Measurements from ENCODE around the gene CDH13.

Gene CDH13

DNA sequence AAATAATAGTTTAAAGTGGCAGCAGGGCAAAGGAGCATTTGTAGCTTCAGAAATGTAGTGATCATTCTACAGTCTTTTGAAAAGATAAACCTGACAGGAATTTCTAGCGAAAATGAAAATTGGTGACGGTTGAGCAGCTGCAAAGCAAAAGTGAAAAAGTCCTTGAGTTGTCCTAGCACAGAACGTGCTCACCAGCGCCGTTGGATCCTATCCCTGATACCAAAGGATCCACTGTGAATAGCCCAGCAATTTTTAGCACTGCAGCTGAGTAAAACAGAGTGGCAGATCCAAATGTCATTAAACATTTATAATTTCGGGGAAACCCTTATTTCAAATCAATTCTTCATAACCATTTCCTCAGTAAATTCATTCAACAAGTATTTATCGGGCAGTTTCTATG, 727.2 kb downstream of the CDH13 start:
- Histone ChIP-seq H3K27ac (ENCODE audit: low read depth, low read length, severe bottlenecking) (no peak overlapping the region), H3K4me3 (ENCODE audit: extremely low read depth, insufficient read depth, low read length, poor library complexity, severe bottlenecking) (no peak overlapping the region), H3K9me3 (ENCODE audit: control insufficient read depth, low read length) (no peaks in the 10 kb centered on the region), H3K36me3 (ENCODE audit: control insufficient read depth, insufficient read depth, low read length) (no peaks in the 10 kb centered on the region), H3K4me1 (ENCODE audit: control insufficient read depth, insufficient read depth, low read length, poor library complexity, severe bottlenecking) (no peaks in the 10 kb centered on the region)
- 76 to 97% methylated on average over 4 to 5 of the region's 7 CpGs for WGBS, 2 experiments (ENCODE audit: insufficient coverage in 2 of 2)

DNA sequence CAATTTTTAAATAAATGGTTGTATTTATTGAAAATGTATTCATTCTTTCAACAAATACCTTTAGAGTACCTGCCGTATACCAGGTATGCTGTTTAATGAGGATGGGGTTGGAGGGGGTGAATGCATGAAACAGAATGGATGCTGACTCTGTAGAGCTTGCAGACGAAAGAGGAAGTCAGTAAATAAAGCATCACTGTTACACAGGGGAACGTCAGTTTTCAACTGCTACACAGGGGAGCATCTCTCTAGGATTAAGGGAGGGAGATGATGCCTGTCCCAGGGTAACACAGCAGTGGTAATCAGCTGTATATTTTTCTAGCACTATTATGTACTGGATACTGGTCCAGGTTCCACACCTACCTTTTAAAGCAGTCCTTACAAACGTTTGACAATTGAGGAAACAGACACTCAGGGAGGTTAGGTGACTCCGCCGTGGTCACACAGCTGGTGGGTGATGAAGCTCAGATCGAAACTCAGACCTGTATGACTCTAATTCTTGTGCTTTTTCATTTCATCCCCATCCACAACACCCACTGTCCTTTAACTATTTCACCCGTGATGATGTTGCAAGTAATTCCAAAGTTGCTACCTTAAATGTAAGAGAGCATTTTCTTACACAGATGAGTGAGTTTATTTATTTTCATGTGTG, 728.9 kb downstream of the CDH13 start:
- H3K4me3 ChIP-seq (ENCODE audit: extremely low read depth, insufficient read depth, low read length, poor library complexity, severe bottlenecking) = no peak overlapping the region
- no peaks in the 10 kb centered on the region for H3K9me3 ChIP-seq (ENCODE audit: control insufficient read depth, low read length)
- H3K36me3 ChIP-seq (ENCODE audit: control insufficient read depth, insufficient read depth, low read length) = no peaks in the 10 kb centered on the region
- no peaks in the 10 kb centered on the region for H3K4me1 ChIP-seq (ENCODE audit: control insufficient read depth, insufficient read depth, low read length, poor library complexity, severe bottlenecking)
- WGBS, 2 experiments (ENCODE audit: insufficient coverage in 2 of 2) = 85 to 89% methylated on average over 4 to 6 of the region's 8 CpGs
- no peak overlapping the region for H3K27ac ChIP-seq (ENCODE audit: low read depth, low read length, severe bottlenecking)

DNA sequence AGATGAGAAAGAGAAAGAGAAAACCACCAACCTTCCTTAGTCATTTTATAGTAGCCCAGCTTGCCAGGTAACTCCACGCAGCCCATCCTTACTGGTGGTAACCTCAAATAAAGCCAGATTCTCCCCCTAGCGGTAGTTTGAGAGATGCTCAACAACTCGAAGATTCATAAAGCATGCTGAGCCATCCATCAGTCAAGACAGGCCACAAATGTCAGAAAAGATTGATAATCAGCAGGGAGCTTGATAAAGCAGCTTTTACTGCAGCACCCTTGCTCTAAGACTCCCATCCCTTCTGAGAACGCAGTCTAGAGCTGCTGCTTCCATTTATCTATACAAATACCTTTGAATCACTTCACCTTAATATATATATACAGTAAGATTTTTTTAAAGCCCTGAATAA, 729.5 kb downstream of the CDH13 start:
- no peaks in the 10 kb centered on the region for H3K9me3 ChIP-seq (ENCODE audit: control insufficient read depth, low read length)
- no peaks in the 10 kb centered on the region for H3K4me1 ChIP-seq (ENCODE audit: control insufficient read depth, insufficient read depth, low read length, poor library complexity, severe bottlenecking)
- no peak overlapping the region for H3K27ac ChIP-seq (ENCODE audit: low read depth, low read length, severe bottlenecking)
- no peak overlapping the region for H3K4me3 ChIP-seq (ENCODE audit: extremely low read depth, insufficient read depth, low read length, poor library complexity, severe bottlenecking)
- 0 to 7% methylated on average over 3 of the region's 4 CpGs for WGBS, 2 experiments (ENCODE audit: insufficient coverage in 2 of 2)
- H3K36me3 ChIP-seq (ENCODE audit: control insufficient read depth, insufficient read depth, low read length) = no peaks in the 10 kb centered on the region

DNA sequence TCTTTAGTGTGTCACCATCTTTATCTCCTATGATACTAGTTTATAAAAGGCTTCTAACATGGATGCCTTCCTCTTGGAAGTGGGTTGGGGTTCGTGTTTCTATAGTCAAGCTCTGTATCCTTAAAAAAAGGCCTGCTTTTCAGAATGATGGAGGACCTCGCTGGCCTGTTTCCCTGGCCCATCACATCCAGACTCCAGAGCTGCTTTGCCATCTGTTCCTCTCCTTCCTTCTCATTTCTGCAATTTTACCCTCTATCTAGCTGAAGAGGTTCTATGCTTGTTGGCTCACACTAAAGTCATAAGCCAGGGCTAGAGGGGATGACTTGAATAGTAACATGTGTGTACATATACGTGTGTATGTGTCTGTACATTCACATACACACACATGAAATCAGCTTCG, 730.2 kb downstream of the CDH13 start:
- H3K4me3 ChIP-seq (ENCODE audit: extremely low read depth, insufficient read depth, low read length, poor library complexity, severe bottlenecking) = no peak overlapping the region
- H3K4me1 ChIP-seq (ENCODE audit: control insufficient read depth, insufficient read depth, low read length, poor library complexity, severe bottlenecking) = no peaks in the 10 kb centered on the region
- H3K36me3 ChIP-seq (ENCODE audit: control insufficient read depth, insufficient read depth, low read length) = no peaks in the 10 kb centered on the region
- no peaks in the 10 kb centered on the region for H3K9me3 ChIP-seq (ENCODE audit: control insufficient read depth, low read length)
- no peak overlapping the region for H3K27ac ChIP-seq (ENCODE audit: low read depth, low read length, severe bottlenecking)
- WGBS, 2 experiments (ENCODE audit: insufficient coverage in 2 of 2) = 80% methylated on average over 1 of the region's 4 CpGs; no CpG with 5 or more reads in 1 of the 2 experiments

DNA sequence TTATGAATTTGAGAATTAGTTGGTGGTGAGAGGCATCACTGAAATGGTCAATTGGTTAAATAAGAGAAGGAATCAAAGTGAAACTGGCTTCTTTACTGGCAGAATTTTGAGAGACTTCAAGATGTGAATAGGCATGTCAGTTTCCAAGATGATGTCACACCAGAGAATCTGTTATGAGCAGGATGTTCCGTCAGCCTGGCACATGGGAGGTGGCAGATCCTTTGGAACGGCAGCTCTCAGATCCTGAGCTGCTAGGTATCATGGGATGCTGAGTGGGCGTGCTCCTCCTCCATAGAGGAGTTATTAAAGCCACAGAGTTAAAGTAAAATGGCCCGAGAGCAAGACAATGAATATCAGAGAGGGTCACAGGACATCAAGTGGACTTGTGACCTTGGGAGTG, 736.8 kb downstream of the CDH13 start:
- Histone ChIP-seq H3K4me1 (ENCODE audit: control insufficient read depth, insufficient read depth, low read length, poor library complexity, severe bottlenecking) (no peaks in the 10 kb centered on the region), H3K27ac (ENCODE audit: low read depth, low read length, severe bottlenecking) (no peak overlapping the region)
- WGBS, 2 experiments (ENCODE audit: insufficient coverage in 2 of 2) = 82 to 85% methylated on average over 4 of the region's 4 CpGs

DNA sequence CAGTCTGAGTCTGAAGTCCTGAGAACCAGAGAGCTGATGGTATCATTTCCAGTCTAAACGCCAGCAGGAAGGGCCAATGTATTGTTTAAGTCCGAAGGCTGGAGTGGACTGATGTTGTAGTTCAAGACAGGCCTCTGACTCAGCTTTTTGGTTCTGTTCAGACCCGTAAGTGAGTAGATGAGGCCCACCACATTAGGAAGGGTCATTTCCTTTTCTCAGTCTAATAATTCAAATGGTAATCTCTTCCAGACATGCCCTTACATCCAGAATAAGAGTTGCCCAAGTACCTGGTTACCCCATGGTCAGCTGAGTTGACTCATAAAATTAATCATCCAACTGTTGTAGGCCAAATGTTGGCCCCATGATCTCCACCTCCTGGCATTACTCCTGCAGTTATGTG, 738.4 kb downstream of the CDH13 start:
- Histone ChIP-seq H3K4me1 (ENCODE audit: control insufficient read depth, insufficient read depth, low read length, poor library complexity, severe bottlenecking) (no peaks in the 10 kb centered on the region), H3K36me3 (ENCODE audit: control insufficient read depth, insufficient read depth, low read length) (no peaks in the 10 kb centered on the region), H3K4me3 (ENCODE audit: extremely low read depth, insufficient read depth, low read length, poor library complexity, severe bottlenecking) (no peak overlapping the region), H3K27ac (ENCODE audit: low read depth, low read length, severe bottlenecking) (no peak overlapping the region), H3K9me3 (ENCODE audit: control insufficient read depth, low read length) (no peaks in the 10 kb centered on the region)
- WGBS, 2 experiments (ENCODE audit: insufficient coverage in 2 of 2) = 80 to 93% methylated on average over 1 to 3 of the region's 3 CpGs

More for the DNA sequence above, 736.8 kb downstream of the CDH13 start:
- Histone ChIP-seq H3K9me3 (ENCODE audit: control insufficient read depth, low read length) (no peaks in the 10 kb centered on the region), H3K36me3 (ENCODE audit: control insufficient read depth, insufficient read depth, low read length) (no peaks in the 10 kb centered on the region), H3K4me3 (ENCODE audit: extremely low read depth, insufficient read depth, low read length, poor library complexity, severe bottlenecking) (no peak overlapping the region)

DNA sequence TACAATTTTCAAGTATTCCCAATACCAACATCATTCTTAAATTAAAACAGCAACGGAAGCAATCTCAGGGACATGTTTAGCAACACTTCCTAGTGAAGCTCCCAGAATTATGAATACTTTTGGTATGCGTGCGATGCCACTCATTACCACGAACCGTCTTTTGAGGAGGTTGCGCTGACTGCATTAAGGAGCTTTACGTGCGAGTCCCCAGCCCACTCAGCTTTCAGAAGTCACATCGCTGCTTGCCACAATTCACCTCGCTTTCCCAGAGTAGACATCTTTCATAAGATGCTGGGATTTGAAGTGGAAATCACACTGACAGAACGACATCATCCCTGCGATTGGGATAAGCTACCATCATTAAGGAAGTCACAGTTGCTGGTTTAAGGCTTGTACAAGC, 739.5 kb downstream of the CDH13 start:
- Histone ChIP-seq H3K27ac (ENCODE audit: low read depth, low read length, severe bottlenecking) (no peak overlapping the region), H3K4me3 (ENCODE audit: extremely low read depth, insufficient read depth, low read length, poor library complexity, severe bottlenecking) (no peak overlapping the region), H3K36me3 (ENCODE audit: control insufficient read depth, insufficient read depth, low read length) (no peaks in the 10 kb centered on the region), H3K9me3 (ENCODE audit: control insufficient read depth, low read length) (no peaks in the 10 kb centered on the region), H3K4me1 (ENCODE audit: control insufficient read depth, insufficient read depth, low read length, poor library complexity, severe bottlenecking) (no peaks in the 10 kb centered on the region)
- WGBS, 2 experiments (ENCODE audit: insufficient coverage in 2 of 2) = 93 to 96% methylated on average over 10 to 11 of the region's 12 CpGs

DNA sequence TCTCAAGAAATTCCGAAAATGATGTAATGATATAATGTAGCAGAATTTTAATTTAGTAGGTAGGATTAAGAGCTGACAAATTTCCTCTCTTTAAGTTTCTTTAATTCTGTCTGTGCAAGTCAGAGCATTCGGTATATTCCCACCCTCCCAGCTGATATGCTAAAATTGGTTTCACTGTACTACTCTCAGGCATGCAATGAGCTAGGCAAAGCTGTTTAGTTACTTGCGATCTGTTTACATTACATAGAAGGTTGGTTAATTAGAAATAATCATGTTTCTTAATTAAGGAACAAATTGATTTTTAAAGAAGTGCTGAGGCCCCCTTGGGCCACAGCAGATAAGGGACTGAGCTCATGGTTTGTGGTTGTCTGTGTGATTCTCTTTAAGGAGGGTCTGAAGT, 748.2 kb downstream of the CDH13 start:
- Histone ChIP-seq H3K36me3 (ENCODE audit: control insufficient read depth, insufficient read depth, low read length) (no peaks in the 10 kb centered on the region), H3K4me3 (ENCODE audit: extremely low read depth, insufficient read depth, low read length, poor library complexity, severe bottlenecking) (no peak overlapping the region), H3K27ac (ENCODE audit: low read depth, low read length, severe bottlenecking) (no peak overlapping the region), H3K4me1 (ENCODE audit: control insufficient read depth, insufficient read depth, low read length, poor library complexity, severe bottlenecking) (no peaks in the 10 kb centered on the region), H3K9me3 (ENCODE audit: control insufficient read depth, low read length) (no peaks in the 10 kb centered on the region)
- WGBS, 2 experiments (ENCODE audit: insufficient coverage in 2 of 2) = 40 to 78% methylated on average over 1 of the region's 3 CpGs

DNA sequence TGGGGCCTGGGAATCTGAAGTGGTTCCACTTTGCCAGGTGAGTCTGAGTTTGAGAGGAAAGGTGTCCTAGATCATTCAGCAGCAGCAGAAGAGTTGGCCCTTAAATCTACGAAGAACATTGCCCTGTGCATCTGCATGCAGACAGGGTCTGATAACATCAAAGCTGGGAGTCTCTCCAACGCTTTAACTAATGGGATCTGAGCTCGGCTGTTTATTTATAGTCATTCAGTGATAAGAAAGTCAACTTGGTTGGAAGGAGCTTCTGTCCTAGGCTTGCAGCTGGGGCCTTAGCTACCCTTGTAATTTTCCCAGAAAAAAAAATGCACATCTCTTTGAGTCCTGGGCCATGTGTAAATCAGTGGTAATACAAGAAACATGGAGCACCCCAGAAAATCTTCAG, 763.0 kb downstream of the CDH13 start:
- H3K4me3 ChIP-seq (ENCODE audit: extremely low read depth, insufficient read depth, low read length, poor library complexity, severe bottlenecking) = no peak overlapping the region
- 23 to 30% methylated on average over 2 to 3 of the region's 3 CpGs for WGBS, 2 experiments (ENCODE audit: insufficient coverage in 2 of 2)

DNA sequence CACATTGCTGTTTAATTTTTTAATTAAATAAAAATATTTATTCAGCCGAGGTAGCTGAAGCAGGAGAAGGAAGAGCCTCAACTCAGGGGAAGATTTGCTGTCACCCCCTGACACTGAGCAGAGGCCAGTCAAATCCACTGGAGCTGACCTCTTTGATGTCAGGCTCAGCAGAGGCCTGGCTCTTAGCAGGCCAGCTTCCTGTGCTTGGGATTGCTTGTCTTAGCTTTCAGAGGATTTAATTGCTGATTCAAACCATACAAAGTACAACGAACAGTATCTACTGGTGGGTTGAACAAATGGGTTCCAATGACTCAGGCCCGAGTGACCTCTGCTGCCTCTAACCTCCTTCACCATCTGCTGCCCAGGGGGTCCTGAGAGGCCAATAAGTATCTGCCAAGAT, 764.0 kb downstream of the CDH13 start:
- Histone ChIP-seq H3K4me3 (ENCODE audit: extremely low read depth, insufficient read depth, low read length, poor library complexity, severe bottlenecking) (no peak overlapping the region), H3K36me3 (ENCODE audit: control insufficient read depth, insufficient read depth, low read length) (no peaks in the 10 kb centered on the region), H3K27ac (ENCODE audit: low read depth, low read length, severe bottlenecking) (peak overlapping the region; percentile 86), H3K4me1 (ENCODE audit: control insufficient read depth, insufficient read depth, low read length, poor library complexity, severe bottlenecking) (peaks cover 36% of the 10 kb centered on the region), H3K9me3 (ENCODE audit: control insufficient read depth, low read length) (no peaks in the 10 kb centered on the region)
- 20% methylated on average over 1 of the region's 3 CpGs; no CpG with 5 or more reads in 1 of the 2 experiments for WGBS, 2 experiments (ENCODE audit: insufficient coverage in 2 of 2)

More for the DNA sequence above, 763.0 kb downstream of the CDH13 start:
- H3K9me3 ChIP-seq (ENCODE audit: control insufficient read depth, low read length) = no peaks in the 10 kb centered on the region
- peaks cover 36% of the 10 kb centered on the region for H3K4me1 ChIP-seq (ENCODE audit: control insufficient read depth, insufficient read depth, low read length, poor library complexity, severe bottlenecking)
- no peaks in the 10 kb centered on the region for H3K36me3 ChIP-seq (ENCODE audit: control insufficient read depth, insufficient read depth, low read length)
- H3K27ac ChIP-seq (ENCODE audit: low read depth, low read length, severe bottlenecking) = peak overlapping the region; percentile 86

DNA sequence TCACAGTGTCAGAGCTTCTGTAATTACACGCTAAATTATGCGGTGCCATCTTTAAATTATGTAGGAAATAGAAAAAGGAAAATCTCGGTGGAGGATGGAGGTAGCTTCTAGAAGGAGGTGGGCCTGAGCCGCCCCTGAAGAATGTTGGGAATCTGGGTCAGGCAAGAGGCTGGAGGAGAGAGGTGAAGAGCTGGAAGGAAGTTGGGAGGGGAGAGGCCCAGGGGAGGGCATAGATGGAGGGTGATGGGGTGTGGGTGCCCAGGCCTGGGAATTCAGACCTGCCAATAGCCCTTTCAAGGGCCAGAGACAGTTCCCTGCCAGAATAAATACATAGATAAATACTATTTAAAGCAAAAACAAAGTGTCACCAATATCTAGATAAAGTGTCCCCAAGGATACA, 766.0 kb downstream of the CDH13 start:
- WGBS, 2 experiments (ENCODE audit: insufficient coverage in 2 of 2) = 71 to 81% methylated on average over 4 of the region's 4 CpGs

More for the DNA sequence above, 766.0 kb downstream of the CDH13 start:
- Histone ChIP-seq H3K9me3 (ENCODE audit: control insufficient read depth, low read length) (no peaks in the 10 kb centered on the region), H3K36me3 (ENCODE audit: control insufficient read depth, insufficient read depth, low read length) (no peaks in the 10 kb centered on the region), H3K4me1 (ENCODE audit: control insufficient read depth, insufficient read depth, low read length, poor library complexity, severe bottlenecking) (peaks cover 28% of the 10 kb centered on the region), H3K4me3 (ENCODE audit: extremely low read depth, insufficient read depth, low read length, poor library complexity, severe bottlenecking) (no peak overlapping the region), H3K27ac (ENCODE audit: low read depth, low read length, severe bottlenecking) (peak overlapping the region; percentile 25)
